DOHH2 (cell line): ENCODE measurements around the gene ANKRD23.
"Not testable (repeated sequence)": the region's sequence is repeated elsewhere in the genome, so short reads cannot be mapped to it uniquely, and the experiment has no call there.

Source experiments
- H3F3A ChIP-seq: fragments of 200-600 bp; sonication (generic), shearing (Covaris generic); 2 replicates; pipeline ENCODE4 v1.6.0; 2016; ENCODE audit warnings: antibody characterized with exemption, mild to moderate bottlenecking; ENCODE audit not compliant: control insufficient read depth, insufficient read depth
- H3K27ac ChIP-seq: fragments of 200-600 bp; sonication (generic); 2 replicates; pipeline ENCODE4 v1.5.1; 2014; ENCODE audit warnings: low read depth, mild to moderate bottlenecking, low read length, moderate library complexity
- H3K27me3 ChIP-seq: fragments of 200-600 bp; sonication (generic); 2 replicates; pipeline ENCODE4 v1.6.1; 2014; ENCODE audit warnings: mild to moderate bottlenecking, low read length, mixed read lengths; ENCODE audit not compliant: control insufficient read depth
- H3K36me3 ChIP-seq: fragments of 200-600 bp; sonication (generic); 2 replicates; pipeline ENCODE4 v1.6.1; 2014; ENCODE audit warnings: mild to moderate bottlenecking, low read length, moderate library complexity, mixed read lengths; ENCODE audit not compliant: control insufficient read depth
- H3K4me1 ChIP-seq: fragments of 200-600 bp; sonication (generic); 2 replicates; pipeline ENCODE4 v1.6.1; 2014; ENCODE audit warnings: mild to moderate bottlenecking, low read length, mixed read lengths; ENCODE audit not compliant: control insufficient read depth
- H3K4me2 ChIP-seq: fragments of 200-600 bp; sonication (generic); 2 replicates; pipeline ENCODE4 v1.6.0; 2014; ENCODE audit warnings: mild to moderate bottlenecking, low read length, moderate library complexity
- H3K4me3 ChIP-seq: fragments of 200-600 bp; sonication (generic); 2 replicates; pipeline ENCODE4 v1.5.1; 2014; ENCODE audit warnings: mild to moderate bottlenecking, low read length, mixed read lengths
- H3K79me2 ChIP-seq: fragments of 200-600 bp; sonication (generic); 2 replicates; pipeline ENCODE4 v1.6.1; 2014; ENCODE audit warnings: mild to moderate bottlenecking, low read length, mixed read lengths; ENCODE audit not compliant: control insufficient read depth
- H3K9me2 ChIP-seq: fragments of 200-600 bp; sonication (generic); replicated peaks from 2 replicates; pipeline ENCODE4 v1.6.1; 2014; ENCODE audit warnings: mild to moderate bottlenecking, low read length, mixed read lengths; ENCODE audit not compliant: control insufficient read depth
- H3K9me3 ChIP-seq: fragments of 200-600 bp; sonication (generic); 2 replicates; pipeline ENCODE4 v1.6.1; 2014; ENCODE audit warnings: antibody characterized with exemption, low read length, mixed read lengths; ENCODE audit not compliant: control insufficient read depth, insufficient read depth
- H4K20me1 ChIP-seq: fragments of 200-600 bp; sonication (generic); 2 replicates; pipeline ENCODE4 v1.6.0; 2014; ENCODE audit warnings: low read depth, mild to moderate bottlenecking, antibody characterized with exemption, low read length, moderate library complexity; ENCODE audit not compliant: control insufficient read depth, insufficient read depth
- CTCF ChIP-seq: fragments of 200-600 bp; sonication (generic); IDR thresholded peaks from one replicate; pipeline ENCODE4 v1.5.1; 2014; ENCODE audit warnings: antibody characterized with exemption, mild to moderate bottlenecking, low read depth, low read length; ENCODE audit not compliant: poor library complexity, severe bottlenecking
- EZH2phosphoT487 ChIP-seq: fragments of 200-600 bp; sonication (generic); IDR thresholded peaks from 2 replicates; pipeline ENCODE4 v1.6.1; 2017; ENCODE audit warnings: borderline replicate concordance, mild to moderate bottlenecking, antibody characterized with exemption, low read length, moderate library complexity, mixed read lengths

The ANKRD23 gene

GRCh38 chr2:96865654-96866053 lies 21.8 kb upstream of the ANKRD23 start:
- Histone ChIP-seq H4K20me1 (no peaks in the 10 kb centered on the region), H3F3A (no peaks in the 10 kb centered on the region), H3K36me3 (no peaks in the 10 kb centered on the region), H3K4me1 (peaks cover 14% of the 10 kb centered on the region), H3K4me3 (no peak overlapping the region), H3K79me2 (no peaks in the 10 kb centered on the region), H3K9me2 (no peaks in the 10 kb centered on the region), H3K4me2 (no peak overlapping the region), H3K27ac (no peak overlapping the region), H3K27me3 (peaks cover 44% of the 10 kb centered on the region), H3K9me3 (no peaks in the 10 kb centered on the region)
- TF ChIP-seq EZH2phosphoT487 (no peak), CTCF (no peak)

- H3K79me2 ChIP-seq = no peaks in the 10 kb centered on the region
- H3K9me3 ChIP-seq = no peaks in the 10 kb centered on the region
- no peaks in the 10 kb centered on the region for H4K20me1 ChIP-seq
- peaks cover 14% of the 10 kb centered on the region for H3K4me1 ChIP-seq
- H3K27me3 ChIP-seq = peaks cover 39% of the 10 kb centered on the region
- no peaks in the 10 kb centered on the region for H3K36me3 ChIP-seq
- H3K27ac ChIP-seq = no peak overlapping the region
- no peak for TF ChIP-seq CTCF
- TF ChIP-seq EZH2phosphoT487 = no peak
- H3K4me2 ChIP-seq = no peak overlapping the region
- no peaks in the 10 kb centered on the region for H3K9me2 ChIP-seq
- no peak overlapping the region for H3K4me3 ChIP-seq
- H3F3A ChIP-seq = no peaks in the 10 kb centered on the region
Measured at GRCh38 chr2:96864343-96865091, 20.7 kb upstream of the ANKRD23 start.

DNA sequence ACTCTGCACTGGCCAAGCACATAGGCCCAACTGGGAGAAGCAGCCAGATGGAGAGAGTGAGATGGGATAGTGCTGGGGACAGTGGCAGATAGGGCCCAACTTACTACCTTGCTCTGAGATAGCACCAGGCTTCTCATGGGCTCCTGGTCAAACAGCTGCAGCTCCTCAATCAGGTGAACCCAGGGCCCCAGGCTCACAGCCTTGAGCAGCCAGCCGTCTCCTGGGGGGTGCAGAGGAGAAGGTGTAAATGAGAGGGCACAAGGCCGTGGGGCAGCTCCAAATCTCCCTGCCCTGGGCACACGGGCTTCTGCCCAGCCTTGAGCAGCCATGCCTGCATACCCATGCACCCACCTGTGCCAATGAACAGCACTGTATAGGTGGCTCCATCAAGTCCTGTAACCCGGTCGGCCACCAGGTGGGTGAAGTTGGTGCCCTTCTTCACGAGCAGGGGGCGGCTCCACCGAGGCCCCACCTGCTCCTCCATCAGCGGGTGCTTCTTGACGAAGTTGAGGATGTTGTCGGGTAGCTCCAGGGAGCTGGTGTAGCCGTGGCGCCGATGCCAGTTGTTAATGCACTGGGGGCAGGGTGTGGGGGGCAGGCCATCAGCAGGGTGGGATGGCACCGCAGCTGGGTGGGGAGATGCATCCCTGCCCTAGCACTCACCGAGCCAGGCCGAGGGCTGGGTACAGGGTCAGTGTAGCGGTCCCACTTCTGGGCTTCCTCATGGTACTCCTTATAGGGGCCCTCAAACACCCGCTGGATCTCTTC lies 19.9 kb upstream of the ANKRD23 start:
- no peak overlapping the region for H3K4me3 ChIP-seq
- peaks cover 40% of the 10 kb centered on the region for H3K27me3 ChIP-seq
- no peak for TF ChIP-seq EZH2phosphoT487
- TF ChIP-seq CTCF = no peak
- peaks cover 13% of the 10 kb centered on the region for H3K4me1 ChIP-seq
- H4K20me1 ChIP-seq = no peaks in the 10 kb centered on the region
- no peak overlapping the region for H3K27ac ChIP-seq
- H3K9me2 ChIP-seq = no peaks in the 10 kb centered on the region
- H3F3A ChIP-seq = no peaks in the 10 kb centered on the region
- H3K4me2 ChIP-seq = no peak overlapping the region
- H3K79me2 ChIP-seq = no peaks in the 10 kb centered on the region
- H3K9me3 ChIP-seq = no peaks in the 10 kb centered on the region
- no peaks in the 10 kb centered on the region for H3K36me3 ChIP-seq

DNA sequence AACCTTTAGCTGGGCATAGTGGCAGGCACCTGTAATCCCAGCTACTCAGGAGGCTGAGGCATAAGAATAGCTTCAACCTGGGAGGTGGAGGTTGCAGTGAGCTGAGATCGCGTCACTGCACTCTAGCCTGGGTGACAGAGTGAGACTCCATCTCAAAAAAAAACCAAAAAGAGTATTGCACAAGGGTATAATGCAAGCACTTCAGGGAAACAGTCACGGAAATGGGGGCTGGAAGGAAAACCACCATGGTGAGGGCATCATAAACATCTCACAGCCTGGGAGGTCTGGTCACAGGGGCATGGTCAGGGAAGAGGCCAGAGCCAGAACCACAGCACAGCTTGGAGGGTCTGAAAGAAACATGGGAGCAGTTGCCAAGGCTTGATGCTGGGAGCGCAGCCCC lies 19.2 kb upstream of the ANKRD23 start:
- H3K36me3 ChIP-seq, H3K9me2 ChIP-seq, H3K4me3 ChIP-seq, H3K9me3 ChIP-seq, H3K79me2 ChIP-seq, H4K20me1 ChIP-seq, H3K4me2 ChIP-seq, H3K27ac ChIP-seq, H3F3A ChIP-seq: not testable (repeated sequence)
- H3K4me1 ChIP-seq = peaks cover 10% of the 10 kb centered on the region
- H3K27me3 ChIP-seq = peaks cover 34% of the 10 kb centered on the region
